HL-60/S4 treated with phorbol 12-myristate 13-acetate at 8.2 ng/mL for 4 days and 3 days (cell line): Measurements from ENCODE around the gene VSTM5.
"Not testable (repeated sequence)": the region's sequence is repeated elsewhere in the genome, so short reads cannot be mapped to it uniquely, and the experiment has no call there.

Experiments
- in situ Hi-C: fragments of 300-500 bp; cut with MboI; formaldehyde crosslinking; loops from 2 replicates; pipeline ENCODE4 v1.15.0; 2022; ENCODE audit warnings: low sequenced_read_pairs

Gene VSTM5

DNA sequence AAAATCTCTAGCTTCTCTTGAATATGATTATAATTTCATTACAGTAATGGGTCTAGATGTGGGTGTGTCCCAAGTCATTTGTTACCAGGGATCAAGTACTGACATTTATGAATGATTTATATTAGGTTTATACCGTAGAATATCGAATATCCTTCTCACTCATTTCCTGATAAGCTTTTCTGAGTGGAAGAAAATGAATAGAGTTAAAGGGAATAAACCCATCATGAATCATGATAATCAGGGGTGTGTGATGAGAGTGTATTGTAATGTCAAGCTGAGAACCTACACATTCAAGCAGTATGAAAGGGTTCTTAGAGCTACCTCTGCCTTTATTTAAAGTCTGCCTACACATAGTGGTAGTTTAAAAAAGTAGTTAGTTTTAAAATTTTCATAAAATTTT, 49.1 kb downstream of the VSTM5 start:
- in situ Hi-C loops, result no loop called here

DNA sequence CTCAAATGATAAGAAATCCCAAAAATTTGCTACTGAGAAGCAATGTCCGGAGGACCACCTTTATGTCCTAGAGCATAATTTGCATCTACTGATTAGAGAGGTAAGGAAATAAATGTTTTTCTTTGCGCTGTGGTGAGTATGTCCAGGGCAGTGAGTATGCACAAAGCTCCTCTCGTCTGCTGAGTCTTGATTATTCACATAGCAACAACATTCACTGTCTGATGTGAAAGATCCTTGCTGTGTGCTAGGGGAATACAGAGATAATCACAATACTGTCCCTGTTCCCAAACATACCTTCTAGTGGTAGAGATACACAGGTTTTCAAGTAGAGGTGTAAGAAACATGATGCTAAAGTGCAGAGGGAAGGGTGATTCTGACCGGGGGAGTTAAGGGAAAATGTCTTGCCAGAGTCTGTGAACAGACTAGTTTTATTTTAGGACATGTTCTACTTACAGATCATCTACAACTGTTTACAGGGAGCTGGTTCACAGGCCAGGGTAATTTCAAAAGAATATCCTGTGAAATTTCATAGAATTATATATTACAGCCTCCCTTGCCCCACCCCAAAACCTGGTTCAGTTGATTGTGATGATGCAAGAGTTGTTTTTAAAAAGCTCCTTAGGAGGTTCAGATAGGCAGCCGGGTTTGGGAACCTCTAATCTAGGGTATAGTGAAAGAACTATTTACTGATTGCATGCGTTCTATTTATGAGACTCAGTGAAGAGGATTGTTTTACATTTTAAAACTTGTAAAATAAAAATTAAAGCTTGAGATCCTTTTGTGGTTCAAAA, 53.8 kb downstream of the VSTM5 start:
- in situ Hi-C loops, result no loop called here

DNA sequence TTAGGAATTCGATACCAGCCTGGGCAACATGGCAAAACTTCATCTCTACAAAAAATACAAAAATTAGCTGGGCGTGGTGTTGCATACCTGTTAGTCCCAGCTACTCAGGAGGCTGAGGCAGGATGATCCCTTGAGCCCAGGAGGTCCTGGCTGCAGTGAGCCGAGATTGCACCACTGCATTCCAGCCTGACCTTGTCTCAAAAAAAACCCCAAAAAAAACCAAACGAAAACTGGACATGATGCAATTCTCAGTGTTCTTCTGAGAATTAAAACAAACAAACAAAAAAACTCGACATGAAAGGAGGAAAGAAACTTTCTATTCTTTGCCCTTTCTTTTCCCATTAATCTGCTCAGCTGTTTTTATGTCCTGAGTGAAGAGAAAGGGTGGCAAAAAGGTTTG, 58.9 kb downstream of the VSTM5 start:
- in situ Hi-C loops, result no loop called here

DNA sequence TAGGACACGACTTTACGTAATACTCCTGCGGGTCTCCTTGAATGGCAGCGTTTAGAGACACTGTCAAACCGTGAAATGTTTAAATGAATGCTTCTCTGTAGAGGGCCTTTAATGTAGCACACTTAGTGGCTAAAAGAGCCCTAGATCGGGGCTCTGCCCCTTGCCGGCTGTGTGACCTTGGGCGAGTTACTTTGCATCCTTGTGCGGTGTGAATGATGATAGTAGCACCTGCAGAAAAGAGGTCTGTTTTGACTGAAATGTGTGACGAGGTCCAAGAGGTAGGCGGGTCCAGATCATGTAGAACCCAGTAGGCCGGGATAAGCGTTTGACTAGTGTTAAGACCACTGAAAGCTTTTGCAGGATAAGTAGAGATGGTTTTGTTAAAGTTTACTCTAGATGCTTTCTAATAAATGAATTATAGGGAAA, 65.5 kb downstream of the VSTM5 start:
- in situ Hi-C loops, result no loop called here

DNA sequence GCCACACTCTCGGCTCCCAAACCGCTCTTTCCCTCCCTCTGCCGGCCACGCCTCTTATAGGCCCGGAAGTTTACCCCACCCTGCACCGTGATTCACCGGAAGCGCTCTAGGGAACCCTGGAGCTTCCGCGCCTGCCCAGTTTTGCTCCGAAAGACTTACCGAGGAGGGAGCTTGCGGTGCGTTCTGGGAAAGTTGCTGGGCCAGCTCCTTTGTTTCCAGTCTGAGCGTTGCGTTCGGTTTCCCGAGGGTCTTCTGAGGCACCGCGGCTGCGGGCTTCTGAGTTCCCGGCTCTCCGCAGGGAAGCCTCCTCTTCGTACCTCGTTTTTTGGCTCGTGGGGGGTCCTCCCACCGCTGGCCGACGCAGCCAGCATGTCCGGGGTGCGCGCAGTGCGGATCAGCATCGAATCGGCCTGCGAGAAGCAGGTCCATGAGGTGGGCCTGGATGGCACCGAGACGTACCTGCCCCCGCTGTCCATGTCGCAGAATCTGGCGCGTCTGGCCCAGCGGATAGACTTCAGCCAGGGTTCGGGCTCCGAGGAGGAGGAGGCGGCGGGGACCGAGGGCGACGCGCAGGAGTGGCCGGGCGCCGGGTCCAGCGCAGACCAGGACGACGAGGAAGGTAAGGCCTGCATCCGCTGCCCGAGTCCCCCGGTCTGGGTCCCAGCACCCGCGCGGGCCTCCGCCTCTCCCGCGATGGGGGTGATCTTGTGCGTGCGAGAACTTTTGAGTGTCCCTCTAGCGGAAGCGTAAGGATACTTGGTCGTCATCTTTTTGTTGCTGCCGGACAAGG, 66.1 kb downstream of the VSTM5 start, which contains the start of gene MED17:
TSS of gene MED17 (plus strand) at position 138 of the 790 bp plus-strand sequence. CDS start at position 370, 232 bp downstream.
- in situ Hi-C loops, result no loop called here

DNA sequence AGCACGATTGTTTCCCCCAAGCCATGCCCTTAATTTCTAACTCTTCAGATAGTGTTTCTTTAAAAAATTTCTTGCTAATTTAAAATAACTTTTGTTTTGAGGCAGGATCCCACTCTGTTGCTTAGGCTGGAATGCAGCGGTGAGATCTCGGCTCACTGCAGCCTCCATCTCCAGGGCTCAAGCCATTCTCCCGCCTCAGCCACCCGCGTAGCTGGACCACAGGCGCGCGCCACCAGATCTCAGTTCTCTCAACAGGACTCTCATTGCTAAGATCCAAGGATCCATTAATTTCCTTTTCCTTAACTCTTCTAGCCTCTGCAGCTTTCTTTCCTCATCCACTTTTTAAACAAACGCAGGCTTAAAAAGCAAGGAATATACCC, 66.7 kb downstream of the VSTM5 start:
- in situ Hi-C loops, result no loop called here

DNA sequence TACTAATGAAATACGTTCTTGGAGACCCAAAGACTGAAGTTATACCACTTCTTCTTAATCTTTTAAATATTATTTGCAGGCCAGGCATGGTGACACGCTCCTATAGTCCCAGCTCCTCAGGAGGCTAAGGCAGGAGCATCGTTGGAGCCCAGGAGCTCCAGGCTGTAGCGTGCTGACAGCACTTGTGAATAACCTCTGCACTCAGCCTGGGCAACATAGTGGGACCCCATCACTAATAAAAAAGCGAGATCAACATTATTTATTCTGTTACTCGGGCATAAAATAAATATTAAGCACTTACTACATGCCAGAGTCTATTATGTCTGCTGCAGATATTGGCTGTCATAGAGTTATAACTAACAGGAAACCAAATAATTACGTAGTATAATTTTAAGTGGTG, 67.1 kb downstream of the VSTM5 start:
- in situ Hi-C loops, result no loop called here

DNA sequence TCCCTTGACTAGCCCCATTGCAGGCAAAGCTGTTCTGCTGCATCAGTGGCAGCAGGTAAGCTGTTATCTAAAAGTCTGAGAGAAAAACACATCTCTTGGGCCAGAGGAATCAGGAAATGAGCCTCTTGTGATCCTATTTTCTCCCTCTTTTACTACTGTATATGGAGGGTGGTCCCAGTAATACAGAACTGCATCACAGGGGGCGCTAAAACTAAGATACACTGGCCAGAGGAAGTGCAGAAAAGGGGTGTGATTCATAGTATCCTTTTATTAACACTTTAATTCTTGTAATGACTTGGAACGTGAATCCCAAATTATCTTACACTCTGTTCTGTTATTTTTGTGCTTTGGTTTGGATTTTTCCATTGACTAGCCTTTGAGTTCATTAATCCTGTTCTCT, 75.1 kb downstream of the VSTM5 start:
- in situ Hi-C loops, result no loop called here

DNA sequence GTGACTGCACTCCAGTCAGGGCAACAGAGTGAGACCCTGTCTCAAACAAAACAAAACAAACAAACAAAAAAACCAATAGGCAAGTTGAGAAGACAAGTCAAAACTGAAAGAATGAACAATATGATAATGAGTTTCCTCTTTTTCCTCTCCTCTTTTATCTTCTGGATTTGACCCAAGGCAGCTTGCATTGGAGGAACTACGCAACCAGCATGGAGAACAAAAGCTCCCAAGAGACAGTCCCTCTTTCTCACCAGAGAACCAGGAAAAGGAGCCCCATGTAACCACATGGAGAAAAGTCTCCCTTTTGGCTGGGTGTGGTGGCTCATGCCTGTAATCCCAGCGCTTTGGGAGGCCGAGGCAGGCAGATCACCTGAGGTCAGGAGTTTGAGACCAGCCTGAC, 75.9 kb downstream of the VSTM5 start:
- in situ Hi-C loops, result not testable (repeated sequence)

DNA sequence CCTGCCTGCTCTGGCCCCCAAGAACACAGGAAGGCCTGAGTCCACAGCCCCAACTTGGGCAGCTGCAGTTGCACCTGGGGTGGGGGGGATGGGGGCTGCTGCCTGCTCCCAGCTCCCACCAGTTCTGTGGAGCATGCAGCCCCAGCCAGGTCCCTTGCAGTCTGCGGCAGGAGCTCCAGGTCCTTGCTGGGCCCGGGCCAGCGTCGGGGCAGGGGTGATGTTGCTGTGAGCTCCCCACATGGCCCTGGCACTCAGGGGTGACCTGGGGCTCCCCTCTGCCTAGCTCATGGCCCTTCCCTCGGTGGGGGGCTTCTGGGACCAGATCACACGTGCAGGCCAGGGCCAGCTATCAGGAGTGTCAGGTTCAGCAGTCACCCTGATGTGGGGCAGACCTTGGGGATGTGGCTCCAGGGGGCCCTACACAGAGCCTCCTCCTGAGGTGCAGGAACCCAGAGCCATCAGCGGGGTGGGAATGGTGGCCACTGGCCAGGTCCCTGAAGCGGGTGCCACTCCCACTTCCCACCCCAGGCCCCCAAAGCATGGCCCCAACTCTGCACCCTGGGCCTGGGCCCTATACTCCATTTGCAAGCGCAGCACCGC, 76.7 kb downstream of the VSTM5 start:
- in situ Hi-C loops, result no loop called here

DNA sequence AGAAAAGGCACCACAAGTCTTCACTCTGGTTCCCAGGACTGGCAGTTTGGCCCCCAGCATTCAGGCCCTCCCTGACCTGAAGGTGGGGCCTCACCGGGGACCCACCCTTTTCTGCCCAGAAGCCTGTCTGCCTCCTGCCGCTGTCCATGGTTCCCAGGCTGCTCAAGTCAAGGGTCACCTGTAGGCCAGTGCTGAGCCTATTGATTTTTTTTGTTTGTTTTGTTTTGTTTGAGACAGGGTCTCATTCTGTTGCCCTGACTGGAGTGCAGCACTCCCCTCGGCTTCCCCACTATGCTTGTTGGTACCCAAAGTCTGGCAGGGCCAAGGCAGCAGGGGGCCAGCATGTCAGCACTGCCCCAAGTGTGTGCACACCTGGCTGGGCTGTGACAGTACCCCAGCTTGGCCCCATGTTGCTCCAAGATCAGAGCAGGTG, 77.4 kb downstream of the VSTM5 start:
- in situ Hi-C loops, result no loop called here

DNA sequence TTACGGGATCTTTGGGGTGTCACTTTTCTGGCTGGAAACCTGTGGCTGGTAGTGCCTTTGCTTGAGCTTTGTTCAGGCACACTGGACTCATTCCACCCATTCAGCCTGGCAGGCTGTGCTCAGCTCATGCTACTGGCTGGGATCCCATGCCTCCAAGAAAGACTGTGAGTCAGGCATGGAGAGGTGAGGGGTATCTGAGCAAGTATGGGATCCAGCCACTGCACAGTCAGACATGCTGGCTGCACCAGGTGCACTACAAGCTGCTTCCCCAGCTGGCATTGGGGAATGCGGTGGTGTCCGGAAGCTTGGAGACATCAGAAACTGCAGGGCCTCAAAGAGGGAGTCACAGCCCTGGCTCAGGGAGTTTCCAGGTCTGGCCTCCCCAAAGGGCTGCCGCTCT, 78.3 kb downstream of the VSTM5 start:
- in situ Hi-C loops, result no loop called here

DNA sequence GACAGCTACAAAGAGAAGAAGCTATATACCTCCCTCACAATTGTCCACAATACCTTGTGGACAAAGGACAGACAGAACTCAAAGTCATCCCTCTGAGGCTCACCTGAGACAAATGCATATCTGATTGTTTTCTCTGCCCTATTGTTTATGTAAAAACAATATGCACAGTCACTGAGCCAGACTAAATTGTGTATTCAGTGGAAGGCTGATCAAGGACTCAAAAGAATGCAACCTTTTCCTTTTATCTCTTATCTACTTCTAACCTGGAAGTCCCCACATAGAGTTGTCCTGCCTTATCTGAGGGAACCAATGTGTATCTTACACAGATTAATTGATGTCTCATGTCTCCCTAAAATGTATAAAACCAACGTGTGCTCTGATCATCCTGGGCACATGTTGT, 80.3 kb downstream of the VSTM5 start:
- in situ Hi-C loops, result no loop called here
